Stimulated activated CD4-positive, alpha-beta T cell treated with anti-CD3 and anti-CD28 coated beads, Interleukin-1b, Interleukin-23, amount 100 ng/mL, for 1 hour (primary cell): Measurements from ENCODE around the gene NFKBIL1.
"Not testable (repeated sequence)": the region's sequence is repeated elsewhere in the genome, so short reads cannot be mapped to it uniquely, and the experiment has no call there.

ENCODE experiments used
- DNase-seq, 2 donors: peaks; one replicate each; pipeline ENCODE4 v3.0.0-alpha.2; 2020; ENCODE audit warnings: low read depth in 2 of 2

Gene NFKBIL1

GRCh38 chr6:31580807-31581433 is 33.5 kb downstream of the NFKBIL1 start:
- DNase-seq: peak; percentile 87 to 89

- no peak for DNase-seq
Observed at GRCh38 chr6:31581434-31582229, 34.2 kb downstream of the NFKBIL1 start.

GRCh38 chr6:31582230-31582643 is 34.8 kb downstream of the NFKBIL1 start, which contains the start of gene LTB:
TSS of gene LTB (minus strand) at chr6:31582424. CDS start at chr6:31582417, 7 bp downstream.
- peak in 1 of 2 donors; percentile 55 for DNase-seq

GRCh38 chr6:31585491-31585890 is 38.1 kb downstream of the NFKBIL1 start:
- DNase-seq: no peak

GRCh38 chr6:31586008-31586407 is 38.6 kb downstream of the NFKBIL1 start, which contains the start of gene LST1:
TSS of gene LST1 (plus strand) at chr6:31586277. CDS start at chr6:31587300, 1,023 bp downstream.
- no peak for DNase-seq

- no peak for DNase-seq
Observed at GRCh38 chr6:31586599-31587281, 39.3 kb downstream of the NFKBIL1 start.

GRCh38 chr6:31587791-31588777 is 40.7 kb downstream of the NFKBIL1 start:
- no peak for DNase-seq

GRCh38 chr6:31588871-31589650 is 41.7 kb downstream of the NFKBIL1 start:
- DNase-seq: no peak

- DNase-seq: not testable (repeated sequence)
Observed at GRCh38 chr6:31590691-31591090, 43.3 kb downstream of the NFKBIL1 start.

GRCh38 chr6:31592396-31592771 is 45.0 kb downstream of the NFKBIL1 start:
- no peak for DNase-seq

- no peak for DNase-seq
Observed at GRCh38 chr6:31597006-31597405, 49.6 kb downstream of the NFKBIL1 start.

GRCh38 chr6:31607317-31607716 is 59.9 kb downstream of the NFKBIL1 start:
- no peak for DNase-seq
